ENCODE measurements around the gene RNF222.
"Not testable (repeated sequence)": the region's sequence is repeated elsewhere in the genome, so short reads cannot be mapped to it uniquely, and the experiment has no call there.

The RNF222 gene

GRCh38 chr17:8377422-8377821 lies 20.2 kb downstream of the RNF222 start:
- FAIRE-seq = no peak

DNA sequence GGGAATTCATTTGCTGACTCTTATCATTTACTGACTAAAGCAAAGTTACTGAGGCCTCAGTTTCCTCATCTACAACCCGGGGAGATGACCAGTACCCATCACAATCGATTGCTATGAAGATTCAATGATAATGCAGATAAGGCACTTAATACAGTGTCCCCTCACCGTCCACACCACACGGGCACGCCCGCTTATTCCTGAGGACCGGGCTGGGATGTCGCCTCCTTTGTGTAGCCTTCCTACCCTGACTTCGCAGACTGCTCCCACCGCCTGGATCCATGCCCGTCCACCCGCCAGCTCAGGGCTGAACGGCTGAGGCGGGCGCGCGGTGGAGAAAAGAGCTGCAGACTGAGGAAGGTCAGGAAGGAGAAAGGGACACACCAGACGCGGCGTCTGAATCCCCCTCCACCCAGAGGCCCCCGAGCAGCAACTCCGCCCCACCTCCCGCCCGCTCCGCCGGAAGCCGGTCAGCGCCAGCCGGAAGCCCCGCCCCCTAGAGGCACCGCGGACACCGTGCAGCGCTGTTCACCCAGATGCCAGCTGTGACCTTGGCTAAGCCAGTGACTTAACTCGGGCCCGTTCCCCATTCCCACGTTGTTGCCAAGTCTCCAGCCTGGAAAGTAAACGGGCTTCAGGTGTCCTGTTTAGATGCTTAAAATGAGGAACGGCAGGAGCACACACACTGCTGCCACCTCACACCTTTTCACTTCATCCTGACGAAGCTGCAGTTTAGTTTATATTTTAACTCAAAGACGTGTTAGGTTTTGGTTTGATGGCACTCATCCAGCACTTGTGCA lies 21.2 kb downstream of the RNF222 start, which contains the start of gene KRABD2:
Gene KRABD2, minus strand, starts transcription at position 434 of the 797 bp plus-strand sequence.
- FAIRE-seq = no peak

GRCh38 chr17:8375738-8376259 lies 21.8 kb downstream of the RNF222 start:
- no peak for FAIRE-seq

GRCh38 chr17:8373856-8374255 lies 23.8 kb downstream of the RNF222 start:
- not testable (repeated sequence) for FAIRE-seq

GRCh38 chr17:8372422-8372821 lies 25.2 kb downstream of the RNF222 start:
- FAIRE-seq = no peak

GRCh38 chr17:8371786-8372185 lies 25.8 kb downstream of the RNF222 start:
- no peak for FAIRE-seq

DNA sequence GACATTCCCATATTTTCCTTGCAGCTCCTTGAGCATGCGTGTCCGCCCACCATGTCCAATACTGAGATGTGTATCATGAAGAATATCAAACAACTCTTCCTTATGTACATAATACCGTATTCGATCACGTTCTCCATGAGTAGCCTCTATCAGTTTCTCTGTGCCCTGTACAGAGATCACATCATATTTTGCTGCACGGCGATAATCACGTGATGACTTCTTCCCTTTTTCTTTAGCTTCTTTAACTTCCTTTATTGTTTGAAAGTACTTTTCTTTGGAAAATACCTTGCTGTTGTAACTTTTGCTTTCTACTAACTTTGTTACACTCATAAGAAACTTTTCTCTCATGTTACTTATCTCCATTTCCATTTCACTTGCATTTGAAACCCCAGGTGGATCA lies 27.7 kb downstream of the RNF222 start:
- no peak for FAIRE-seq

DNA sequence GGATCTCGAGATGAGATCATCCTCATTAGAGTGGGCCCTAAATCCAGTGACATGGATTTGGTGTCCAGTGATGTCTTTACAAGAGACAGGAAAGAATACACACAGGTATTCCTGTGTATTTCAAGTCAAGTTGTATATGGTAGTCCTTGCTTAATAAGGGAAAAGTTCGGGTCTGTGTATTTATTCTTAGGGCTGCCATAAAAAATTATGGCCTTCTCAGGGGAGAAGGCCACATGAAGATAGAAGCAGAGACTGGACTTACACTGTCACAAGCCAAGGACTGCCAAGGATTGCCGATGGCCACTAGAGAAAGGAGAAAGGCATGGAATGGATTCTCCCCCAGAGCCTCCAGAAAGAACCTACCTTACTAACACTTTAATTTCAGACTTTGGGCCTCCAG lies 29.4 kb downstream of the RNF222 start:
- FAIRE-seq = no peak

DNA sequence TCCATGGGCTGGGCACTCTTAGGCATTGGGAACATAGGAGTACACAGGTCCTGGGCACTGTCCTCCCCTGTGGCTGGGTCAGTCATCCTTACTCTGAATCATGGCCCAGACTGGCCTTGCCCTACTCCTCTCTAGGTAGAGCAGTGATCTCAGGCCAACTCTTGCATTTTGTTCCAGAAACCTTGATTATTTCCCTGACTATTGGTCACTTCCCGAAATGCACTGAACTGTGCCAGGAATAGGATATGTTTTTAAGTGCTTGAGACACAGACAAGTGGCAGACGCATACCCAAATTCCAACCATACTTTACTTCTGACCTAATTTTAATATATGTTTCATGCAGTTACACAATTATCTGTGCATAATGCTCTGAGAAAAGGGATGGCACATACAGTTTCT lies 31.4 kb downstream of the RNF222 start:
- no peak for FAIRE-seq

DNA sequence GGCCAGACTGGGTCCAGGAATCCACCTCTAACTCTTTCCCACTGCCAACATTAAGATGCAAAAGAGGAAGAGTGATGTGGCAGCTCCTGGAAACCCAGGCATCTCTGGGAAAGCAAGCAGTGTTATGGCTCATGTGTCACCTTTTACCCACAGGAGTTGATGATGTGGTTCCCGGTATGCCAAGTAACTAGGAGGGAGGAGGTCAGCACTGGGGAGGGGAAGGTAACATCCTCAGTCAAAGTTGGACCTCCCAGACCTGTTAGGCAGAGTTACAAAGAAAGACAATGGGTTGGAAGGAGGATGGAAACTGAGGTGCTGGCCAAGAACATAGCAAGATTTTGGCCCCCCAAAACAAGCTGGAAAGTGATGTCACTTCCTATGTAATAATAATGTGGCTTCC lies 32.5 kb downstream of the RNF222 start:
- no peak for FAIRE-seq

GRCh38 chr17:8362651-8363332 lies 34.8 kb downstream of the RNF222 start:
- no peak for FAIRE-seq

DNA sequence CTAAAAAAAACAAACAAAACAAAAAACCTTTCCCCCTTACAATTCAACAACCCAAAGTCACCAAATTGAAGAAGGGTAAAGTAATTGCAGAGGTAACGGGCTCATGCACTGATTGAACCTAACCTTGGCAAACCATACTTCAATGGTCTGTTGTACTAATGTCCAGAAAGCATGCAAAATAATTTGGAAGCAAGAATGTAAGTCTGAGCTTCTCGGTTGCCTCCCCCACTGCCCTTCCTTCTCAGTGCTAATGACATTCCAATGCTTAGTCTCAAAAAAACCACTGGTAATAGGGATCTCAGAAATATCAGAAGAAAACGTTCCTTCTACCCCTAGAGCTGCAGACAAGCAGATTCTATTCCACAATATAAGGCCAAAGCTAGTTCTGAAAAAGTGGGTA lies 36.9 kb downstream of the RNF222 start:
- no peak for FAIRE-seq

GRCh38 chr17:8360260-8360659 lies 37.4 kb downstream of the RNF222 start:
- no peak for FAIRE-seq

DNA sequence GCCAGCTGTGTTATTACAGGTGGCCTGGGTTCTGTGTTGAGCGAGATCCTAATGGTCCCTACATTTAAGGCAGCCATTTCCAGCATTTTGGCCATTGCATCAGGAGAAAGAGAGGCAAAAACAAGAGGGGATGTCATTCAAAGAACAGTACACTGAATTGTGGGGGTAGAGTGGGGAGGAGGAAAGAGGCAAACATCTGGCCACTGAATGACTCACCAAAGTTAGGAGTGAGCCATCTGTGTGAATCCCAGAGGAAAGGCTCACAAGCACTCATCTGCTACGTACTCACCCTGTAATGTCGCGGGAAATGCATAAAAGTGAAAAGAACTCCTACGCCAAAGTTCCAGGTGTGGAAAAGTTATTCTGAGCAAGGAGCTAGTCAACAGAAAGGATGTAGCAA lies 37.9 kb downstream of the RNF222 start:
- no peak for FAIRE-seq

DNA sequence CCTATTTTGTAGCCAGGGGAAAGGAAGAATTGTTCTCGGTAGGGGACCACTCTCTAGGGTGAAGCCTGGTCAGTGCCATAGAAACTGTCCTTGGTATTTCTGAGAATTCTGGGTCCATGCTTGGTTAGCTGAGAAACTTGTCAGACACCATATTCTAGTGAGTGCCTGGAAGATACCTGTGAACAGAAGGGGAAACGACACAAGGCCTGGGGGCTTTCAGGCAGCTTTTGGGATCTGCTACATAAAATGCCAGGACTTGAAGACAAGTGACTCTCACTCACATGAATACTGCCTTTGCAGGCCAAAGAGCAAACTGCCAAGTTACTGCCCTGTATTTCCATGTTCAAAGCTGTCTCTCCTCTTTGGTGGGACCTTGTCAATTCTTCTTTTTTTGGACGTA lies 39.7 kb downstream of the RNF222 start:
- no peak for FAIRE-seq

- FAIRE-seq = no peak
Measured at GRCh38 chr17:8354236-8354635, 43.4 kb downstream of the RNF222 start.

GRCh38 chr17:8353736-8354135 lies 43.9 kb downstream of the RNF222 start:
- FAIRE-seq = no peak

DNA sequence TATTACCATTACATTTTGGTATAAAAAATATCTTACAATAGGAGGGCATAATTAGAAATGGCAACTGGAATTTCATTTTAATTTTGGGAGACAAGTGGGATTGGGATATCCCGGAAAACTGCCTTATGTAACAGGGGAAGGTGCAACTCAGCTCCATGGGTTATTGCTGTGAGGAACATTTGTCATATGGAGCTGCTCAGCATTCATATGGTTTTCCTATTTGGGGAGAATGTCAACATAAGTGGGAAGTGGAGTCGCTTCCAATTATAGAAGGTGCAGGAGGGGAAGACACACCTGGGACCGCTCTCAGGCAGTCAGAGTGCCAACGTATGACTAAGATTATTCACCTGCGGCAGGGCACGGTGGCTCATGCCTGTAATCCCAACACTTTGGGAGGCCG lies 47.3 kb downstream of the RNF222 start:
- FAIRE-seq = no peak

DNA sequence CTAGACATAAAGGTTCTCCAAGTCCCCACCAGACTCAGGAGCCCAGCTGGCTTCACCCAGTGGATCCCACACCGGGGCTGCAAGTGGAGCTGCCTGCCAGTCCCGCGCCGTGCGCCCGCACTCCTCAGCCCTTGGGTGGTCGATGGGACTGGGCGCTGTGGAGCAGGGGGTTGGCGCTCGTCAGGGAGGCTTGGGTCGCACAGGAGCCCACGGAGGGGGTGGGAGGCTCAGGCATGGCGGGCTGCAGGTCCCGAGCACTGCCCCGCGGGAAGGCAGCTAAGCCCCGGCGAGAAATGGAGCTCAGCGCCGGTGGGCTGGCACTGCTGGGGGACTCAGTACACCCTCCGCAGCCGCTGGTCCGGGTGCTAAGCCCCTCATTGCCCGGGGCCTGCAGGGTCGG lies 50.6 kb downstream of the RNF222 start:
- FAIRE-seq = not testable (repeated sequence)

GRCh38 chr17:8345951-8346665 lies 51.5 kb downstream of the RNF222 start:
- FAIRE-seq = no peak

GRCh38 chr17:8345052-8345690 lies 52.5 kb downstream of the RNF222 start:
- no peak for FAIRE-seq

GRCh38 chr17:8341456-8341855 lies 56.2 kb downstream of the RNF222 start:
- no peak for FAIRE-seq
